Pancreas (tissue), 10 donors: ENCODE results near the gene LRRC25. TPM values are rescaled to one million over a fixed set of nuclear protein-coding genes. Genes with fewer than 3 reads are reported as not detected.

Experiments used
- ATAC-seq, 4 donors: fragments of 200-7000 bp; cut with Tn5 transposase; one replicate each; pipeline versions ENCODE4 v1.8.0 to v1.9.1; 2020; ENCODE audit warnings: mild to moderate bottlenecking in 4 of 4, moderate library complexity in 4 of 4
- DNase-seq, 6 donors: peaks; one replicate each; pipeline ENCODE4 v3.0.0-alpha.2; 2020
- FAIRE-seq: peaks from 2 replicates; lab custom pipeline; 2012; peaks lifted over from hg19 to GRCh38; lab: Jason Lieb, UNC
- H3K27ac ChIP-seq, 4 donors: fragments of 200-600 bp; sonication (generic); 1 replicate in 3 of 4; 2 replicates in 1 of 4; pipeline versions ENCODE4 v1.5.0 to v1.8.0; 2020
- H3K27me3 ChIP-seq, 4 donors: fragments of 200-600 bp; one replicate each; pipeline ENCODE4 v1.8.0; 2021
- H3K36me3 ChIP-seq, 3 donors: fragments of 200-600 bp; sonication (generic) in 1 of 3; one replicate each; pipeline versions ENCODE4 v1.5.0 to v1.8.0; 2020 to 2021
- H3K4me1 ChIP-seq, 3 donors: fragments of 200-600 bp; one replicate each; pipeline ENCODE4 v1.8.0; 2021
- H3K4me3 ChIP-seq, 4 donors: fragments of 200-600 bp; sonication (generic) in 2 of 4; one replicate each; pipeline versions ENCODE4 v1.5.0 to v1.8.0; 2020 to 2021
- H3K9me3 ChIP-seq, 4 donors: fragments of 200-600 bp; one replicate each; pipeline ENCODE4 v1.8.0; 2021
- CTCF ChIP-seq, 4 donors: fragments of 200-600 bp; sonication (generic) in 3 of 4; IDR thresholded peaks; one replicate each; pipeline versions ENCODE4 v1.5.0 to v1.8.0; 2021; ENCODE audit warnings: antibody characterized with exemption in 4 of 4
- WGBS, 2 donors: extraction: QIAGEN DNeasy Blood & Tissue Kit; methylation state at CpG; one replicate each; pipeline ENCODE4 v1.1.7; 2013; 5-methylcytosine and 5-hydroxymethylcytosine counted together
- intact Hi-C, 3 donors: fragments of 100-400 bp; cut with DNase I; formaldehyde crosslinking; loops; one replicate each; pipeline versions ENCODE4 v1.11.1 to v1.14.2; 2022
- polyA plus RNA-seq, 2 donors: library from polyadenylated mRNA; stranded (reverse); fragments of 200-250 nt; gene quantifications; one replicate each; pipeline ENCODE4 v1.2.3, GENCODE V29; 2013
- total RNA-seq, 6 donors: library from RNA; stranded (reverse); fragmentation: NEBNext Ultra II Directional in 4 of 6; extraction: Animal tissue kit (Norgen Biotek cat#: 25700) in 4 of 6; gene quantifications; one replicate each; pipeline versions ENCODE4 v1.2.1 to v1.2.4, GENCODE V29; 2021 to 2023
- donor health status: healthy with polysubstance abuse.
- donor health status: DM: no; HTN: no; CAD: no; lungs with moderate emphysema.
- donor health status: DM: no; HTN: no; CAD: no.
- donor health status: control.
- donor health status: control.
- donor health status: Bipolar disorder and iron deficiency.
- donor health status: DM: yes; HTN: yes; CAD: no.
- donor health status: DM: no; HTN: no; CAD: no.
- donor health status: DM: no; HTN: no; CAD: no.
- donor health status: DM: yes; HTN: yes; CAD: no.

Gene LRRC25
- 1 to 10 TPM in 3 of 6 donors, under 1 TPM in 3; 0.14 to 6.1 (median 1.2) TPM for total RNA-seq
- polyA plus RNA-seq = 1 to 10 TPM in 1 of 2 donors, under 1 TPM in 1; 0.85 to 1.0 TPM

- DNase-seq (peak in 2 of 6 donors; percentile 51 to 59), FAIRE-seq (no peak), ATAC-seq (peak in 3 of 4 donors; percentile 11 to 50 (median 38))
- Histone ChIP-seq H3K27ac (peak within 1 kb of the TSS in 1 of 4 donors; percentile 19), H3K27me3 (no peaks in the 10 kb centered on the region), H3K9me3 (no peaks in the 10 kb centered on the region), H3K4me1 (peaks cover 0 to 9% (median 0%) of the 10 kb centered on the region in 3 donors), H3K4me3 (peak within 1 kb of the TSS in 1 of 4 donors; percentile 28), H3K36me3 (no peaks in the 10 kb centered on the region)
- WGBS, 2 donors = 27 to 34% methylated on average over 29 to 33 of the region's 33 CpGs
- TF ChIP-seq CTCF (IDR thresholded peaks at IDR 0.05) = no peak
- intact Hi-C loops = no loop called here
Measured at GRCh38 chr19:18397242-18398202, at the start of gene LRRC25. TSS of gene LRRC25 (minus strand) at chr19:18397622. CDS start at chr19:18396963, 659 bp downstream.

- 92 to 95% methylated on average over 12 of the region's 12 CpGs for WGBS, 2 donors
- peaks cover 0 to 4% (median 0%) of the 10 kb centered on the region in 3 donors for H3K4me1 ChIP-seq
- H3K4me3 ChIP-seq = no peak overlapping the region
- intact Hi-C loops = loop anchor here in 1 of 3 donors (10.0 kb wide), 1 partner anchor 398 kb away; no protein-coding TSS in a partner anchor
- FAIRE-seq (no peak), ATAC-seq (no peak), DNase-seq (peak in 1 of 6 donors; percentile 11)
- H3K27ac ChIP-seq = no peak overlapping the region
- no peak for TF ChIP-seq CTCF (IDR thresholded peaks at IDR 0.05)
- peaks cover 4 to 54% (median 23%) of the 10 kb centered on the region in 3 donors for H3K36me3 ChIP-seq
- H3K27me3 ChIP-seq = no peaks in the 10 kb centered on the region
- no peaks in the 10 kb centered on the region for H3K9me3 ChIP-seq
Measured at GRCh38 chr19:18446811-18447359, 49.5 kb upstream of the LRRC25 start.

- H3K36me3 ChIP-seq = peaks cover 4 to 54% (median 23%) of the 10 kb centered on the region in 3 donors
- H3K4me3 ChIP-seq = no peak overlapping the region
- TF ChIP-seq CTCF (IDR thresholded peaks at IDR 0.05) = no peak
- H3K27me3 ChIP-seq = no peaks in the 10 kb centered on the region
- no peak for ATAC-seq
- no peak for FAIRE-seq
- H3K27ac ChIP-seq = no peak overlapping the region
- peak in 1 of 6 donors; percentile 18 for DNase-seq
- peaks cover 0 to 2% (median 0%) of the 10 kb centered on the region in 3 donors for H3K4me1 ChIP-seq
- intact Hi-C loops = loop anchor here in 1 of 3 donors (10.0 kb wide), 1 partner anchor 399 kb away; no protein-coding TSS in a partner anchor
- no peaks in the 10 kb centered on the region for H3K9me3 ChIP-seq
- 88 to 91% methylated on average over 34 of the region's 34 CpGs for WGBS, 2 donors
Measured at GRCh38 chr19:18446145-18446810, 48.9 kb upstream of the LRRC25 start.

- intact Hi-C loops = loop anchor here in 1 of 3 donors (10.0 kb wide), 1 partner anchor 399 kb away; no protein-coding TSS in a partner anchor
- no peak for FAIRE-seq
- no peaks in the 10 kb centered on the region for H3K27me3 ChIP-seq
- no peaks in the 10 kb centered on the region for H3K4me1 ChIP-seq
- peaks cover 4 to 50% (median 23%) of the 10 kb centered on the region in 3 donors for H3K36me3 ChIP-seq
- DNase-seq = no peak
- no peak for ATAC-seq
- no peak overlapping the region for H3K27ac ChIP-seq
- 82% methylated on average over 15 of the region's 15 CpGs for WGBS, 2 donors
- H3K9me3 ChIP-seq = no peaks in the 10 kb centered on the region
- no peak overlapping the region for H3K4me3 ChIP-seq
- no peak for TF ChIP-seq CTCF (IDR thresholded peaks at IDR 0.05)
Measured at GRCh38 chr19:18445262-18445948, 48.0 kb upstream of the LRRC25 start.
